ENCODE results near the gene PLXNA1. TPM values are rescaled to one million over a fixed set of nuclear protein-coding genes. Genes with fewer than 3 reads are reported as not detected.

PLXNA1 gene
- total and polyA plus RNA-seq, 2 of the 8 experiments (the other 6 are each of a cell fraction or from before 2014, with no cell fraction given): 47.5 to 54.9 TPM

GRCh38 chr3:126967386-126967785 is 15.5 kb upstream of the PLXNA1 start:
- H3K56ac ChIP-seq (replicated peaks; ENCODE audit: insufficient read length, low read depth, low read length): no peak overlapping the region
- no peak overlapping the region for H4K8ac ChIP-seq (ENCODE audit: extremely low read depth, insufficient read depth, low read length)
- H3K4ac ChIP-seq (replicated peaks; ENCODE audit: insufficient read length, low read depth, low read length): no peak overlapping the region
- H2AK5ac ChIP-seq (ENCODE audit: low read depth, low read length): no peak overlapping the region
- ChIA-PET CTCF (ENCODE audit: partially characterized antibody) (interaction anchor here (0.6 to 1.8 kb wide), 11 partner anchors 9 to 1459 kb away, joined by 3 to 6 read pairs (median 4); no protein-coding TSS in a partner anchor), POLR2A (ENCODE audit: partially characterized antibody) (no interaction called here)
- no peak overlapping the region for H3K23ac ChIP-seq (ENCODE audit: insufficient read length)
- no peak for TF ChIP-seq EGR1 (IDR thresholded peaks at IDR 0.05; ENCODE audit: borderline replicate concordance, low read depth, low read length)
- no peak for TF ChIP-seq SAP30 (IDR thresholded peaks at IDR 0.05; ENCODE audit: insufficient read depth, insufficient replicate concordance, low read length)
- H4K91ac ChIP-seq (replicated peaks; ENCODE audit: insufficient read length, low read length): no peak overlapping the region
- no peak overlapping the region for H3K4me2 ChIP-seq (ENCODE audit: insufficient read depth in 1 of 2, low read depth in 2 of 2, low read length in 2 of 2)
- H3K36me3 ChIP-seq (ENCODE audit: control insufficient read depth in 2 of 4, insufficient read depth in 4 of 4, low read length in 3 of 4): no peaks in the 10 kb centered on the region; a peak in 1 of 8 replicates
- no peak overlapping the region for H4K5ac ChIP-seq (ENCODE audit: insufficient read length, low read depth, low read length)
- FAIRE-seq (no peak), DNase-seq (ENCODE audit: low read depth in 1 of 2, low spot score in 2 of 2) (no peak)
- H2BK15ac ChIP-seq (ENCODE audit: low read length): no peak overlapping the region
- peaks cover 2% of the 10 kb centered on the region in 2 experiments for H4K20me1 ChIP-seq (replicated peaks in 1 of 2; ENCODE audit: control insufficient read depth in 1 of 2, insufficient read depth in 2 of 2, low read length in 2 of 2)
- no peak overlapping the region for H2BK120ac ChIP-seq (replicated peaks; ENCODE audit: low read depth, low read length)
- no peak overlapping the region for H2AFZ ChIP-seq (ENCODE audit: low read length)
- no peak overlapping the region for H2BK20ac ChIP-seq (ENCODE audit: low read length)
- peaks cover 2 to 12% (median 5%) of the 10 kb centered on the region in 4 experiments; a peak in 4 of 7 replicates for H3K4me1 ChIP-seq (replicated peaks in 1 of 4; ENCODE audit: control insufficient read depth in 3 of 4, insufficient read depth in 4 of 4, low read length in 3 of 4)
- no peaks in the 10 kb centered on the region for H3K9me3 ChIP-seq (ENCODE audit: insufficient read depth in 2 of 2, low read depth in 1 of 2, low read length in 1 of 2)
- 91% methylated on average over 10 of the region's 10 CpGs; no CpG with 5 or more reads in 1 of the 2 experiments for WGBS, 2 experiments (ENCODE audit: extremely low coverage in 1 of 2, insufficient coverage in 1 of 2, insufficient read length in 1 of 2, insufficient replicate concordance in 2 of 2, low coverage in 1 of 2, low lambda C conversion rate in 2 of 2, missing lambda C conversion rate in 1 of 2)
- no peak overlapping the region for H3K14ac ChIP-seq (ENCODE audit: insufficient read length)
- no peak overlapping the region for H2BK12ac ChIP-seq (ENCODE audit: low read depth, low read length)
- no peaks in the 10 kb centered on the region for H3K79me1 ChIP-seq (ENCODE audit: low read depth, low read length)
- H3K9ac ChIP-seq (replicated peaks in 1 of 4; ENCODE audit: extremely low read depth in 1 of 4, low read depth in 3 of 4, low read length in 3 of 4): no peak overlapping the region
- H3K4me3 ChIP-seq (ENCODE audit: extremely low read depth in 1 of 4, insufficient read depth in 2 of 4, low read depth in 3 of 4, low read length in 4 of 4): no peak overlapping the region
- H3K79me2 ChIP-seq (ENCODE audit: control insufficient read depth in 1 of 2, insufficient read depth in 2 of 2, low read length in 2 of 2): no peaks in the 10 kb centered on the region
- H3K27me3 ChIP-seq (replicated peaks in 1 of 4; ENCODE audit: control insufficient read depth in 3 of 4, extremely low read depth in 1 of 4, insufficient read depth in 3 of 4, low read length in 3 of 4): no peaks in the 10 kb centered on the region; a peak in 1 of 7 replicates
- H3K23me2 ChIP-seq (ENCODE audit: low read depth, low read length): no peaks in the 10 kb centered on the region
- H2BK5ac ChIP-seq (ENCODE audit: low read depth, low read length): no peak overlapping the region
- H3K18ac ChIP-seq (ENCODE audit: extremely low read depth, low read length): no peak overlapping the region
- H3K27ac ChIP-seq (ENCODE audit: low read depth, low read length): no peak overlapping the region

Measured in H1 (cell line).